Cardiac septum (tissue), 1 donor: ENCODE data around the gene SCML1. TPM values are rescaled to one million over a fixed set of nuclear protein-coding genes. Genes with fewer than 3 reads are reported as not detected.
"Not testable (repeated sequence)": the region's sequence is repeated elsewhere in the genome, so short reads cannot be mapped to it uniquely, and the experiment has no call there.

Source experiments
- DNase-seq: peaks from one replicate; pipeline ENCODE4 v3.0.0-alpha.2; 2020; ENCODE audit warnings: low spot score
- intact Hi-C: fragments of 100-400 bp; cut with DNase I; formaldehyde crosslinking; loops from one replicate; pipeline ENCODE4 v1.14.0; 2022
- total RNA-seq: library from RNA; stranded (reverse); fragmentation: NEBNext Ultra II Directional; extraction: Animal tissue kit (Norgen Biotek cat#: 25700); gene quantifications from one replicate; pipeline ENCODE4 v1.2.1, GENCODE V29; 2021
- donor health status: DM: no; HTN: no; CAD: no.

SCML1 gene
- total RNA-seq, 1 donor from 2014 or later: 8.2 TPM

- intact Hi-C loops, DNase-seq: not testable (repeated sequence)
Measured at GRCh38 chrX:17786554-17787347, 49.5 kb downstream of the SCML1 start.

- intact Hi-C loops: no loop called here
Measured at GRCh38 chrX:17787557-17787956, 50.3 kb downstream of the SCML1 start.

GRCh38 chrX:17788439-17788838 lies 51.1 kb downstream of the SCML1 start:
- intact Hi-C loops: loop anchor here (2.0 kb wide), 1 partner anchor 420 kb away; no protein-coding TSS in a partner anchor
- DNase-seq: no peak

More at GRCh38 chrX:17787557-17787956, 50.3 kb downstream of the SCML1 start:
- DNase-seq: no peak

- intact Hi-C loops: loop anchor here (2.0 kb wide), 1 partner anchor 420 kb away; no protein-coding TSS in a partner anchor
- DNase-seq: no peak
Measured at GRCh38 chrX:17788956-17789562, 51.8 kb downstream of the SCML1 start.

- no peak for DNase-seq
- intact Hi-C loops: no loop called here
Measured at GRCh38 chrX:17792826-17793225, 55.5 kb downstream of the SCML1 start.

- no peak for DNase-seq
- intact Hi-C loops: no loop called here
Measured at GRCh38 chrX:17798921-17799320, 61.6 kb downstream of the SCML1 start.

GRCh38 chrX:17801431-17801830 lies 64.1 kb downstream of the SCML1 start:
- no peak for DNase-seq
- intact Hi-C loops: no loop called here

GRCh38 chrX:17802756-17803155 lies 65.5 kb downstream of the SCML1 start:
- intact Hi-C loops: no loop called here
- no peak for DNase-seq

- no peak for DNase-seq
- intact Hi-C loops: no loop called here
Measured at GRCh38 chrX:17803449-17803848, 66.2 kb downstream of the SCML1 start.

Other genes starting within 250 kb of the SCML1 start
- gene RAI2, start 123.8 kb downstream of the SCML1 start, total RNA-seq: 37.5 TPM